Measurements from ENCODE around the gene CATSPERD. TPM values are rescaled to one million over a fixed set of nuclear protein-coding genes. Genes with fewer than 3 reads are reported as not detected.

The CATSPERD gene
- total and polyA plus RNA-seq, 9 of the 15 experiments (the other 6 are each of a cell fraction or from before 2014, with no cell fraction given) = not detected

DNA sequence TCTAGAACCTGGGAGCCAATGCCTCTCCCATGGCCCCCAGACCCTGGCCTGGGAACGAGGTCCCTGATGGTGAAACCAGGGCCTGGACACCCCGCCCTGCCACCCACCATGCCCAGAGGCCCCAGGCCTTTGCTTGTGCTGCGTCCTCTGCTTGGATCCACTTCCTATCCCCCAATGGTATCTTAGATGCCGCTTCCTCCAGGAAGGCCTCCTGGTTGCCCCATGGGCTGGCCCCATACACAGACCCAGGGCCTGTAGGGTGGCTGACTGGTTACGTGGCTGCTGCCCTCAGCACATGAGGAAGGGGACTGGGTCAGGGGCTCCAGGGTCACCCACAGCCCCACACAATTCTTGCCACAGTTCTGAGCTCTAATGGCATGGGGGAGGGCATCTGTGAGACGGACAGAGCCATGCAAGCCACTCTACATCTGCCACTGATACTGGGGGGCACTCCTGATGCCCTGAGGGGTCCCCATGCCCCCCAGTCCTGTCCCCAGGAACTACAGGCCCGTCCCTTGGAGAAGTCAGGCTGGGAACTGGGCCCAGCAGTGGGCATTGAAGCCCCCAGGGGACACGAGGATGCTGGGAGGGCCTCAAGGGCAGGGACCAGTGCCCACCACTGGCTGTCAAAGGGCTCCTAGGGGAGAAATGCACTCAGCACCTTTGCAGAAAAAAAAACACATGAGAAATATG is 25.3 kb upstream of the CATSPERD start:
- WGBS (ENCODE audit: insufficient coverage, low coverage, missing lambda C conversion rate) = 99% methylated on average over 7 of the region's 8 CpGs
- H3K4me3 ChIP-seq = no peak overlapping the region
- H3K9me1 ChIP-seq (ENCODE audit: control insufficient read depth, insufficient read depth, low read length) = peaks cover 17% of the 10 kb centered on the region
- peaks cover 66% of the 10 kb centered on the region for H4K20me1 ChIP-seq (replicated peaks; ENCODE audit: control insufficient read depth, insufficient read depth, low read length)
- DNase-seq (ENCODE audit: extremely low read depth in 1 of 4, low spot score in 3 of 4) = no peak
- no peak overlapping the region for H3K9ac ChIP-seq (ENCODE audit: insufficient read depth in 1 of 2, low read depth in 2 of 2, low read length in 2 of 2)
- H3K27ac ChIP-seq (ENCODE audit: extremely low read depth, low read depth, low read length) = no peak overlapping the region
- H2AFZ ChIP-seq (ENCODE audit: low read depth, low read length) = no peak overlapping the region
- BruUV-seq (replicated peaks) = no TSS peak
- H3K79me2 ChIP-seq (ENCODE audit: control insufficient read depth, insufficient read depth, low read length) = peaks cover 69% of the 10 kb centered on the region
- H3K4me2 ChIP-seq (ENCODE audit: insufficient read depth, low read length) = no peak overlapping the region
- intact Hi-C loops (cut with micrococcal nuclease) (no loop called here), in situ Hi-C loops (cut with MboI) (no loop called here)
- no peaks in the 10 kb centered on the region for H3K9me3 ChIP-seq (replicated peaks; ENCODE audit: control insufficient read depth, insufficient read depth, low read depth, low read length)
- ChIA-PET CTCF (ENCODE audit: low intra/inter-chr PET ratio) (no interaction called here), POLR2A (interaction anchor here (0.6 to 2.4 kb wide), 5 partner anchors 9 to 1472 kb away, joined by 3 to 9 read pairs (median 6); partner anchors contain the start of genes CATSPERD and LONP1)
- no peak for ATAC-seq
- peaks cover 97% of the 10 kb centered on the region for H3K36me3 ChIP-seq (ENCODE audit: control insufficient read depth, insufficient read depth, low read length)
- peaks cover 14 to 80% of the 10 kb centered on the region in 2 experiments for H3K4me1 ChIP-seq (replicated peaks in 1 of 2; ENCODE audit: control insufficient read depth in 2 of 2, insufficient read depth in 2 of 2, low read length in 2 of 2)
- no peak for FAIRE-seq
- TF ChIP-seq PHB (CRISPR knock-in tag; IDR thresholded peaks at IDR 0.05) (no peak), ZFP36 (IDR thresholded peaks at IDR 0.05; ENCODE audit: low read depth, low read length, partially characterized antibody) (peak; percentile 98), SLC30A9 (CRISPR knock-in tag; IDR thresholded peaks at IDR 0.05) (no peak), ZFP30 (CRISPR knock-in tag; IDR thresholded peaks at IDR 0.05; ENCODE audit: borderline replicate concordance) (no peak), FIP1L1 (IDR thresholded peaks at IDR 0.05; ENCODE audit: low read depth, low read length, poor library complexity, severe bottlenecking) (peak; percentile 15), POLR2G (IDR thresholded peaks at IDR 0.05; ENCODE audit: low read depth, low read length) (peak; percentile 43), EP300 (IDR thresholded peaks at IDR 0.05; ENCODE audit: low read length) (no peak), STAG1 (CRISPR knock-in tag; IDR thresholded peaks at IDR 0.05; ENCODE audit: borderline replicate concordance) (no peak), MAFG (tag; conservative IDR thresholded peaks at IDR 0.05) (no peak), RBM39 (optimal IDR thresholded peaks at IDR 0.05; ENCODE audit: low read depth, low read length) (peak; percentile 44), NFATC3 (IDR thresholded peaks at IDR 0.05) (no peak), NCOA1 (IDR thresholded peaks at IDR 0.05; ENCODE audit: low read depth) (no peak), ZNF764 (CRISPR knock-in tag; IDR thresholded peaks at IDR 0.05; ENCODE audit: low read depth) (no peak), ZNF436 (CRISPR knock-in tag; IDR thresholded peaks at IDR 0.05) (peak; percentile 71; the same call in 1 of the 2 replicates)
- TF ChIP-seq, protein P1, sequence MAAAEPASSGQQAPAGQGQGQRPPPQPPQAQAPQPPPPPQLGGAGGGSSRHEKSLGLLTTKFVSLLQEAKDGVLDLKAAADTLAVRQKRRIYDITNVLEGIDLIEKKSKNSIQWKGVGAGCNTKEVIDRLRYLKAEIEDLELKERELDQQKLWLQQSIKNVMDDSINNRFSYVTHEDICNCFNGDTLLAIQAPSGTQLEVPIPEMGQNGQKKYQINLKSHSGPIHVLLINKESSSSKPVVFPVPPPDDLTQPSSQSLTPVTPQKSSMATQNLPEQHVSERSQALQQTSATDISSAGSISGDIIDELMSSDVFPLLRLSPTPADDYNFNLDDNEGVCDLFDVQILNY (CRISPR knock-in tag; IDR thresholded peaks at IDR 0.05) = no peak
- TF ChIP-seq, protein P2, sequence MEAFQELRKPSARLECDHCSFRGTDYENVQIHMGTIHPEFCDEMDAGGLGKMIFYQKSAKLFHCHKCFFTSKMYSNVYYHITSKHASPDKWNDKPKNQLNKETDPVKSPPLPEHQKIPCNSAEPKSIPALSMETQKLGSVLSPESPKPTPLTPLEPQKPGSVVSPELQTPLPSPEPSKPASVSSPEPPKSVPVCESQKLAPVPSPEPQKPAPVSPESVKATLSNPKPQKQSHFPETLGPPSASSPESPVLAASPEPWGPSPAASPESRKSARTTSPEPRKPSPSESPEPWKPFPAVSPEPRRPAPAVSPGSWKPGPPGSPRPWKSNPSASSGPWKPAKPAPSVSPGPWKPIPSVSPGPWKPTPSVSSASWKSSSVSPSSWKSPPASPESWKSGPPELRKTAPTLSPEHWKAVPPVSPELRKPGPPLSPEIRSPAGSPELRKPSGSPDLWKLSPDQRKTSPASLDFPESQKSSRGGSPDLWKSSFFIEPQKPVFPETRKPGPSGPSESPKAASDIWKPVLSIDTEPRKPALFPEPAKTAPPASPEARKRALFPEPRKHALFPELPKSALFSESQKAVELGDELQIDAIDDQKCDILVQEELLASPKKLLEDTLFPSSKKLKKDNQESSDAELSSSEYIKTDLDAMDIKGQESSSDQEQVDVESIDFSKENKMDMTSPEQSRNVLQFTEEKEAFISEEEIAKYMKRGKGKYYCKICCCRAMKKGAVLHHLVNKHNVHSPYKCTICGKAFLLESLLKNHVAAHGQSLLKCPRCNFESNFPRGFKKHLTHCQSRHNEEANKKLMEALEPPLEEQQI (IDR thresholded peaks at IDR 0.05) = no peak
- TF ChIP-seq, protein P3, sequence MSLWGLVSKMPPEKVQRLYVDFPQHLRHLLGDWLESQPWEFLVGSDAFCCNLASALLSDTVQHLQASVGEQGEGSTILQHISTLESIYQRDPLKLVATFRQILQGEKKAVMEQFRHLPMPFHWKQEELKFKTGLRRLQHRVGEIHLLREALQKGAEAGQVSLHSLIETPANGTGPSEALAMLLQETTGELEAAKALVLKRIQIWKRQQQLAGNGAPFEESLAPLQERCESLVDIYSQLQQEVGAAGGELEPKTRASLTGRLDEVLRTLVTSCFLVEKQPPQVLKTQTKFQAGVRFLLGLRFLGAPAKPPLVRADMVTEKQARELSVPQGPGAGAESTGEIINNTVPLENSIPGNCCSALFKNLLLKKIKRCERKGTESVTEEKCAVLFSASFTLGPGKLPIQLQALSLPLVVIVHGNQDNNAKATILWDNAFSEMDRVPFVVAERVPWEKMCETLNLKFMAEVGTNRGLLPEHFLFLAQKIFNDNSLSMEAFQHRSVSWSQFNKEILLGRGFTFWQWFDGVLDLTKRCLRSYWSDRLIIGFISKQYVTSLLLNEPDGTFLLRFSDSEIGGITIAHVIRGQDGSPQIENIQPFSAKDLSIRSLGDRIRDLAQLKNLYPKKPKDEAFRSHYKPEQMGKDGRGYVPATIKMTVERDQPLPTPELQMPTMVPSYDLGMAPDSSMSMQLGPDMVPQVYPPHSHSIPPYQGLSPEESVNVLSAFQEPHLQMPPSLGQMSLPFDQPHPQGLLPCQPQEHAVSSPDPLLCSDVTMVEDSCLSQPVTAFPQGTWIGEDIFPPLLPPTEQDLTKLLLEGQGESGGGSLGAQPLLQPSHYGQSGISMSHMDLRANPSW (CRISPR knock-in tag; IDR thresholded peaks at IDR 0.05) = no peak
- no peaks in the 10 kb centered on the region for H3K27me3 ChIP-seq (ENCODE audit: control insufficient read depth in 2 of 2, insufficient read depth in 2 of 2, low read length in 2 of 2)

All from K562 (cell line).